GM19351 (cell line): ENCODE measurements around the gene TRPV2.
"Not testable (repeated sequence)": the region's sequence is repeated elsewhere in the genome, so short reads cannot be mapped to it uniquely, and the experiment has no call there.

ENCODE experiments used
- ATAC-seq: cut with Tn5 transposase; IDR thresholded peaks from one replicate; pipeline ENCODE4 v1.9.1; 2021; ENCODE audit warnings: mild to moderate bottlenecking, moderate library complexity; ENCODE audit not compliant: unreplicated experiment

The TRPV2 gene

DNA sequence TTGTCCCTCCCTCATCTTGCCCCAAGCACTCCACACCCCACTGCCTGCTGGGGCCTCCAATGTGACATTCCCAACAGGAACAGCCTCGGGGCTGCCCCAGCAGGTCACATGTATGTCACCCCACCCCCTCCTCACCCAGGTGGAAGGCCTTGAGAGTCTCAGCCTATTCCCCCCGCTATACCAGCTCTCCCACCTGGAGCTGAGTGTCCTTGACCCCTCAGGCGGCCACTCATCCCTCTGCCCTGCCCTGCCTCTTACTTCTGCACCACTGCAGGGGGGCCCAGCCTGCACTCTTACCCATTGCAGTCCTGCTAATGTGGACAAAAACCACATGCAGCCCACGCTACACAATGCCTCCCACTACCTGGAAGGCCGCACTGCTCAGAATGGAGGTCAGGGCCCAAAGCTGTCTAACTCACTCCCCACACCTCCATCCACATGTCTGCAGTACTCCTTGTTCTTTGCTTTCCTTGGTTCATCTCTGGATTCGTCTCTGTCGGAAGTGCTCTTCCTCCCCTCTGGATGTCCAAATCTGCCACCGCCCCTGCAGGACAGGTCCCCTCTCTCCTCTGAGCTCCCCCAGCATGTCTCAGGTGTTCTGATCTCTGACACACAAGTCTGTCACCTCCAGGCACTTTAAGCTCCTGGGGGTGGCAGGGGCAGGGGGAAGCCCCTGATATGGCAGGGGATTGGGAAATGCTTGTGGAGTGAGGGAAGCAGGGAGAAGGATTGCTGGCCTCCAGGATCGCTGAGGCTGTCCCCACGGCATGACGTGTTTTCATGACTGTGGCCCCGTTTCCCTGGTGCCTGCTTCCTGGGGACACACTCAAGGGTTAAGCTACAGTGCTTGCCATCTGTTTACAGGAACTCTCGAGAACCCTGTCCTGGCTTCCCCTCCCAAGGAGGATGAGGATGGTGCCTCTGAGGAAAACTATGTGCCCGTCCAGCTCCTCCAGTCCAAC is 20.8 kb downstream of the TRPV2 start:
- ATAC-seq = no peak

DNA sequence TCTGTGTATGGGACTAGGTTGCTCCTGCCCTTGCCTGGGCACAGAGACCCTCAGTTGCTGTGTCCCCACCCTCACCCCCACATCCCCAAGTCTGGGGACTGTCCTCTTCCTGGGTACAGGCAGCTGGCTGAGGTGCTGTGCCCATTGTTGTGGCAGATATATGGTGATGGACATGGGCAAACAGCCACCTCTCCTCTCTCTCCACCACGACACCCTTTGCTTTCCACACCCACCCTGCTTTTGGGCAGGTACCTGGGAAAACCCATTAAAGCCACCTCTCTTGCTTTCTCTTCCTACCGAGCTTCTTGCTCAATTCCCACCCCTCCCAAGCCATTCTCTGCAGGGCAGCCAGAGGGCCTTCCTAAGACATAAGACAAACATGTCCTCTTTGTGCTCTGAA is 21.7 kb downstream of the TRPV2 start:
- ATAC-seq = no peak

DNA sequence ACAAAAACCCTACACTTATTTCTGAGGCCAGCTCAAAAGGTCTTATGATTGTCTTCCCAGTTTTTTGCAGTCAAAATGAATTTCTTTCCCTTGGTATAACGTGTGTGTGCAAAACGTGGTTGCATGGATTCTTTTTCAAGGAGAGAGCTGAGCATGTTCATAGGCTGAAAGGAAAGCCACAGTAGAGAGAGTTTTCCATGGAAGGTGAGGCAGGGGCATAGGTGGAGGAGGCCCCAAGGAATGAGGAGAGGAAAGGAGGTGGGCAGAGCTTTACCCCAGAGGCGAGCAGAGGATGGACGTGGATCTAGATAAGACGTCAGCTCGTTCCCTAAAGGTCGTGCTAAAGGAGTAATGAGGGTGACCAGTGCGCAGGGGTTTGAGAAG is 22.8 kb downstream of the TRPV2 start:
- peak; percentile 5 for ATAC-seq

GRCh38 chr17:16438557-16439302 is 23.4 kb downstream of the TRPV2 start:
- ATAC-seq = peak; percentile 83

- ATAC-seq = no peak
These were observed 24.0 kb downstream of the TRPV2 start for GRCh38 chr17:16439303-16439791.

GRCh38 chr17:16439811-16440351 is 24.5 kb downstream of the TRPV2 start:
- no peak for ATAC-seq

GRCh38 chr17:16440354-16440753 is 25.0 kb downstream of the TRPV2 start:
- not testable (repeated sequence) for ATAC-seq

GRCh38 chr17:16440901-16441629 is 25.7 kb downstream of the TRPV2 start:
- ATAC-seq = no peak

DNA sequence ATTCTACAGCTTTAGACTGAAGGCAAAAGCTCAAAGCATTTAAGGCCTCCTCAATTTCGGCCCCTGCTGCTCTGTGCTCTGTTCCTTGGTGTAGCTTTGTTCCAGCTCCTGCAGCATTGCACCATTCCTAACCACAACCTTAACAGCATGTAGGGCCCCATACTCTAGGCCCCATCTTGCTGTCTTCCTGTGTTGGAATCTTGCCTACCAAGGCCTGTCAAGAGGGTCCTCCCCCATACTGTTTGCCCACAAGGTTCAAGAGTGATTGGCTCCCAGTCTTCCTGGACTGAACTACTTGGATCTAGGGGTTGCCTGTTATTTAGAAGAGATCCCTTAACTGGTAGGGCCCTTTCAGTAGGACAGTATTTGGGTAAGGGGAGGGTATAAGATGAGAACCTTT is 26.8 kb downstream of the TRPV2 start:
- ATAC-seq = no peak

GRCh38 chr17:16442594-16443510 is 27.5 kb downstream of the TRPV2 start:
- ATAC-seq = no peak

DNA sequence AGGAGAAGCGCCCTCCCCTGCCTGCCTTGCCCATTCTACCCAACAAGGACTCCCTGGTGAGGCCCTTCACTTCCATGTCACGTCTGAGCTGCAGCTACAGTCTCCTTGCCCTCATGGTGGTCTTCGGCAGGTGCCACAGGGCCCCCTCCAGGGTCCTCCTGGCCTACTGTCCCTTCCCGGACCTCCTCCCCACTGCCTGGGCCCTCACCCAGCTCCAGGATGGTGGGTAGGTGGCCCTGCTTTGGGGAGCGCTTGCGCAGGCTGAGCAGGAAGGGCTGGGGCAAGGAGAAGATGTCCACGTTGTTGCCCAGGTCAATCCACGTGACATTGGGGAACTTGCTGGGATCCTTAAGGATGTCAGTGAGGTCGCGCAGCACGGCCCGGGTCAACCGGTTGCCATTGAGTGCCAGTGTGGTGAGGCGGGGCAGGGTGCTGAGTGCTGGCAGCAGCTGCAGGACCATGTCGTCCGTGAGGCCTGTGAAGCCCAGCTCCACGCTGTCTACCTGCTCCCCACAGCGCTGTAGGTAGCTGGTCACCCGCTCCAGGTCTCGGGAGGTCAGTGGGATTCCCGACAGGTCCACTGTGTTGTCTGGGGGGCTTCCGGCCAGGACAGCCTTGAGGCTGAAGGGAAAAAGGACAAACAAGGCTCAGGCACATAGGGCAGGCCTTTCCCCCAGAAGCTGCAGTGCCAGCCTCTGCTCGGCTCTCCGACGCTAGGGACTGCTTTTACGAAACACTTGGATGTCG is 28.3 kb downstream of the TRPV2 start:
- ATAC-seq = no peak

- ATAC-seq = no peak
These were observed 29.0 kb downstream of the TRPV2 start for GRCh38 chr17:16444258-16444886.

GRCh38 chr17:16446338-16446983 is 31.1 kb downstream of the TRPV2 start:
- no peak for ATAC-seq

DNA sequence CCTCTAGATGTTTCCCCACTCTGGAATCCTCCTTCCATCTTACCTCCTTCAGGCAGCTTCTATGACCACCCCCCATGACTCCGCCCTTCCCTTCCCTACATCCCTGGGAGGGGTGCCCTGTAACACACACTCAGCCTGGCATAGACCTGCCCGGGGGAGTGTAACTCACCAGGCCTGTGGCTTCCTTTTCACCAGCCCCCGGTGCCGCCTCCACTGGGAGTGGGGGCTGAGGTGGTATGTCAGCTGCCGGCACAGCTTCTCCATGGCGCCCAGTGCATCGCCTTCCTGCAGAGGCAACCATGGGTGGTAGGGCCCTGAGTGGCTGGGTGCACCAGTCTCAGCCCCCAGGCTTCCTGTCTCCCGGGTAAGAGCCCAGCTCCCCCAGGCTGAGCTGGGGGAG is 32.3 kb downstream of the TRPV2 start:
- no peak for ATAC-seq

- ATAC-seq = no peak
These were observed 33.1 kb downstream of the TRPV2 start for GRCh38 chr17:16448490-16448889.

DNA sequence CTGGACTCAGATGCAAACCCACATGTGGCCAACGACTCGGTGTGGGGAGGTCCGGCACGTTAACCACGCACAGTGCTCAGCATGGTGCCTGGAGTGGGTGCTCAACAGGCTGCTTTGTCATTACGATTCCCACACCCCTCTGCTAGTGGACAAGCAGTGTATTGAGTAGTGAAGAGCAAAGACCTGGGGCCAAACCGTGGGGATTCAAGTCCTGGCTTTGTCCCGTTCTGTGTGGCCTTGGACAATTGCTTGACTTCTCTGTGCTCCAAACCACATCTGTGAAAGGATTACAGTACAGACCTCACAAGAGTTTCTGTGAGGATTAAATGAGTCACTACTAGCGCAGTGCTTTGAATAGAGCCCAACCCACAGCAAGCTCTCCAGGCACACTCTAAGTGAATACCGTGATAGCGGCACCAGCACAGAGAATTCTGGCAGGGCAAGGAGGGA is 33.8 kb downstream of the TRPV2 start:
- no peak for ATAC-seq

DNA sequence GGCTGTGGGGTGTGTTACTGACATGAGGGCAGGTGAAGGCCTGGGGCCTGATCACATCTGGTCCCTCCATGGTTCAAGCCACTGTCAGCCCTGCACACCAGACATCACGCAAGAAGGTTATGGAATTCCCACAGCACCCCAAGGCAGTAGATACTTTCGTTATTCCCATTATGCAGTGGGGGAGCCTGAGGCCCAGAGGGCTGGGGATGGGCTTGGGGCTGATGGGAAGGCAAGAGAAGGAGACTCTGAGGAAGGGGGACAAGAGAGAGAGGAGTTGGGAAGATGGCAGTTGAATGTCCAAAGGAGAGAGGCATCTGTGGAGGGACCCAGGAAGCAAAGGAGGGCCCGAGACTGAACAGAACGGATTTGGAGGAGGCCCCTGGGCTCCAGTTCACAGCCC is 34.7 kb downstream of the TRPV2 start:
- no peak for ATAC-seq

DNA sequence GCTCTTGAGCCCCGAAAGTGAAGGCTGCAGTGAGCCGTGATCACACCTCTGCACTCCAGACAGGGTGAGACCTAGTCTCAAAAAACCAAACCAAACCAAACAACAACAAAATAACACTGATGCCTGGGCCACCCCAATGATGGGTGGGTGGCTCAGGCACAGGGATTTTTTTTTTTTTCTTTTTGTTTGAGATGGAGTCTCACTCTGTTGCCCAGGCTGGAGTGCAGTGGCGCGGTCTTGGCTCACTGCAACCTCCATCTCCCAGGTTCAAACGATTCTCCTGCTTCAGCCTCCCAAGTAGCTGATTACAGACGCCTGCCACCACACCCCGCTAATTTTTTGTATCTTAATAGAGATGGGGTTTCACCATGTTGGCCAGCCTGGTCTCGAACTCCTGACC is 36.9 kb downstream of the TRPV2 start:
- not testable (repeated sequence) for ATAC-seq
